Duodenal mucosa (tissue), 2 donors: Measurements from ENCODE around the gene IGFBP7.

Source experiments
- H3K27ac ChIP-seq: one replicate; pipeline ENCODE4 v1.7.0; 2013; ENCODE audit warnings: low read depth, low read length
- H3K27me3 ChIP-seq, 2 donors: one replicate each; pipeline ENCODE4 v1.7.0; 2013; ENCODE audit warnings: low read length in 2 of 2, control low read depth in 1 of 2; ENCODE audit not compliant: insufficient read depth in 2 of 2, control insufficient read depth in 1 of 2
- H3K36me3 ChIP-seq, 2 donors: one replicate each; pipeline ENCODE4 v1.7.0; 2013; ENCODE audit warnings: low read length in 2 of 2, control low read depth in 1 of 2; ENCODE audit not compliant: insufficient read depth in 2 of 2, control insufficient read depth in 1 of 2
- H3K4me1 ChIP-seq, 2 donors: one replicate each; pipeline ENCODE4 v1.7.0; 2013; ENCODE audit warnings: low read length in 2 of 2, control low read depth in 1 of 2; ENCODE audit not compliant: insufficient read depth in 2 of 2, control insufficient read depth in 1 of 2
- H3K4me3 ChIP-seq, 2 donors: one replicate each; pipeline ENCODE4 v1.7.0; 2013; ENCODE audit warnings: low read length in 2 of 2, low read depth in 1 of 2
- H3K9ac ChIP-seq, 2 donors: one replicate each; pipeline ENCODE4 v1.7.0; 2013; ENCODE audit warnings: low read length in 2 of 2, low read depth in 1 of 2
- H3K9me3 ChIP-seq, 2 donors: one replicate each; pipeline ENCODE4 v1.7.0; 2013; ENCODE audit warnings: low read length in 2 of 2, control low read depth in 1 of 2; ENCODE audit not compliant: control insufficient read depth in 1 of 2

The IGFBP7 gene

GRCh38 chr4:57099363-57099762 is 10.8 kb downstream of the IGFBP7 start:
- Histone ChIP-seq H3K9ac (no peak overlapping the region), H3K36me3 (no peaks in the 10 kb centered on the region), H3K4me1 (peaks cover 0 to 14% of the 10 kb centered on the region in 2 donors), H3K4me3 (no peak overlapping the region), H3K27ac (peak overlapping the region; percentile 5), H3K9me3 (no peaks in the 10 kb centered on the region), H3K27me3 (no peaks in the 10 kb centered on the region)

- H3K9ac ChIP-seq = no peak overlapping the region
- H3K27ac ChIP-seq = no peak overlapping the region
- peaks cover 0 to 14% of the 10 kb centered on the region in 2 donors for H3K4me1 ChIP-seq
- H3K9me3 ChIP-seq = no peaks in the 10 kb centered on the region
- no peak overlapping the region for H3K4me3 ChIP-seq
- H3K27me3 ChIP-seq = no peaks in the 10 kb centered on the region
- H3K36me3 ChIP-seq = no peaks in the 10 kb centered on the region
Measured at GRCh38 chr4:57098941-57099340, 11.2 kb downstream of the IGFBP7 start.

GRCh38 chr4:57098415-57098814 is 11.8 kb downstream of the IGFBP7 start:
- Histone ChIP-seq H3K36me3 (no peaks in the 10 kb centered on the region), H3K9me3 (no peaks in the 10 kb centered on the region), H3K4me3 (no peak overlapping the region), H3K4me1 (peaks cover 0 to 14% of the 10 kb centered on the region in 2 donors), H3K27me3 (no peaks in the 10 kb centered on the region), H3K9ac (no peak overlapping the region), H3K27ac (no peak overlapping the region)

GRCh38 chr4:57097711-57098110 is 12.5 kb downstream of the IGFBP7 start:
- no peak overlapping the region for H3K9ac ChIP-seq
- no peaks in the 10 kb centered on the region for H3K9me3 ChIP-seq
- no peaks in the 10 kb centered on the region for H3K36me3 ChIP-seq
- H3K27ac ChIP-seq = no peak overlapping the region
- H3K4me1 ChIP-seq = peaks cover 0 to 9% of the 10 kb centered on the region in 2 donors
- no peak overlapping the region for H3K4me3 ChIP-seq
- no peaks in the 10 kb centered on the region for H3K27me3 ChIP-seq

- Histone ChIP-seq H3K36me3 (no peaks in the 10 kb centered on the region), H3K27ac (no peak overlapping the region), H3K27me3 (no peaks in the 10 kb centered on the region), H3K9ac (no peak overlapping the region), H3K4me1 (peaks cover 0 to 8% of the 10 kb centered on the region in 2 donors), H3K4me3 (no peak overlapping the region), H3K9me3 (no peaks in the 10 kb centered on the region)
Measured at GRCh38 chr4:57095956-57096355, 14.2 kb downstream of the IGFBP7 start.

- no peaks in the 10 kb centered on the region for H3K27me3 ChIP-seq
- H3K27ac ChIP-seq = no peak overlapping the region
- H3K36me3 ChIP-seq = no peaks in the 10 kb centered on the region
- no peaks in the 10 kb centered on the region for H3K9me3 ChIP-seq
- H3K9ac ChIP-seq = no peak overlapping the region
- H3K4me1 ChIP-seq = peaks cover 0 to 8% of the 10 kb centered on the region in 2 donors
- no peak overlapping the region for H3K4me3 ChIP-seq
Measured at GRCh38 chr4:57095245-57095644, 14.9 kb downstream of the IGFBP7 start.

- Histone ChIP-seq H3K36me3 (no peaks in the 10 kb centered on the region), H3K9me3 (no peaks in the 10 kb centered on the region), H3K4me3 (no peak overlapping the region), H3K27ac (no peak overlapping the region), H3K9ac (no peak overlapping the region), H3K4me1 (peaks cover 0 to 8% of the 10 kb centered on the region in 2 donors), H3K27me3 (no peaks in the 10 kb centered on the region)
Measured at GRCh38 chr4:57094832-57095223, 15.4 kb downstream of the IGFBP7 start.

- Histone ChIP-seq H3K9me3 (no peaks in the 10 kb centered on the region), H3K4me1 (peaks cover 0 to 8% of the 10 kb centered on the region in 2 donors), H3K36me3 (no peaks in the 10 kb centered on the region), H3K9ac (no peak overlapping the region), H3K27ac (no peak overlapping the region), H3K27me3 (no peaks in the 10 kb centered on the region), H3K4me3 (no peak overlapping the region)
Measured at GRCh38 chr4:57093845-57094831, 16.0 kb downstream of the IGFBP7 start.

GRCh38 chr4:57091657-57092162 is 18.5 kb downstream of the IGFBP7 start:
- no peak overlapping the region for H3K27ac ChIP-seq
- H3K27me3 ChIP-seq = no peaks in the 10 kb centered on the region
- H3K9me3 ChIP-seq = no peaks in the 10 kb centered on the region
- H3K4me1 ChIP-seq = no peaks in the 10 kb centered on the region
- no peaks in the 10 kb centered on the region for H3K36me3 ChIP-seq
- H3K4me3 ChIP-seq = no peak overlapping the region
- H3K9ac ChIP-seq = no peak overlapping the region

GRCh38 chr4:57090079-57090478 is 20.1 kb downstream of the IGFBP7 start:
- H3K9ac ChIP-seq = no peak overlapping the region
- no peaks in the 10 kb centered on the region for H3K27me3 ChIP-seq
- no peaks in the 10 kb centered on the region for H3K36me3 ChIP-seq
- no peak overlapping the region for H3K4me3 ChIP-seq
- no peaks in the 10 kb centered on the region for H3K9me3 ChIP-seq
- no peak overlapping the region for H3K27ac ChIP-seq
- no peaks in the 10 kb centered on the region for H3K4me1 ChIP-seq
